HEK293T (cell line): ENCODE data around the gene C11orf68.

ENCODE experiments used
- BHLHE40 ChIP-seq: fragments of 450-650 bp; IDR thresholded peaks from 2 replicates; pipeline ENCODE4 v1.6.1; 2016; ENCODE audit warnings: mild to moderate bottlenecking, moderate library complexity, borderline replicate concordance
- FOXM1 ChIP-seq: fragments of 450-650 bp; IDR thresholded peaks from 2 replicates; pipeline ENCODE4 v1.6.1; 2017; ENCODE audit warnings: mild to moderate bottlenecking, borderline replicate concordance
- L3MBTL2 ChIP-seq: fragments of 450-650 bp; conservative IDR thresholded peaks from 2 replicates; pipeline ENCODE4 v1.6.1; 2016; ENCODE audit warnings: mild to moderate bottlenecking
- SP1 ChIP-seq: fragments of 450-650 bp; IDR thresholded peaks from 2 replicates; pipeline ENCODE4 v1.6.1; 2017
- SUZ12 ChIP-seq: fragments of 450-650 bp; IDR thresholded peaks from 2 replicates; pipeline ENCODE4 v1.6.1; 2016; ENCODE audit warnings: mild to moderate bottlenecking

- TF ChIP-seq L3MBTL2 (no peak), SUZ12 (no peak), SP1 (no peak), FOXM1 (no peak), BHLHE40 (no peak)
Measured at GRCh38 chr11:65917434-65918210, 1.2 kb downstream of the C11orf68 start.
